Stimulated activated CD4-positive, alpha-beta T cell treated with anti-CD3 and anti-CD28 coated beads, Interleukin-2, amount 100 ng/mL, for 4 hours (primary cell): ENCODE data around the gene RGL1.

Experiments
- DNase-seq: peaks from one replicate; pipeline ENCODE4 v3.0.0-alpha.2; 2020; ENCODE audit warnings: low read depth

Gene RGL1

GRCh38 chr1:183821889-183822611 is 17.1 kb downstream of the RGL1 start:
- no peak for DNase-seq

DNA sequence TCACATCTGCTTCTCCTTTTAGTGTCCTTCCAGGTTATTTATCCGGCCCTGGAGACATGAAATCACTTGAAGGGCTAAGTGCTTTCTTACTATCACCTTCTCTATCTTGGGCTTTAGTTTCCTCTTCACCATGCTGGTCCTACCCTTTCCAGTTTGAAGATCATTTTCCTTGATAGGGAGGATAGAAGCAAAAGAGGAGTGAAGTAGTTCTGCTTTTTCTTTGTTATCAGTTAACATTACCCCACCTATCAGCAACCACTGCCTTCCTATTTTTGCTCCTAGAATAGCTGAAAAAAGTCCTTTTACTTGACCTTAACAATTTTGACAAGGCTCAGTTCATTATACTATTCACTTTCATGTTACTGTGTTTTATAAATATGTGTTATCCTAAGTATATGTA is 19.4 kb downstream of the RGL1 start:
- no peak for DNase-seq

DNA sequence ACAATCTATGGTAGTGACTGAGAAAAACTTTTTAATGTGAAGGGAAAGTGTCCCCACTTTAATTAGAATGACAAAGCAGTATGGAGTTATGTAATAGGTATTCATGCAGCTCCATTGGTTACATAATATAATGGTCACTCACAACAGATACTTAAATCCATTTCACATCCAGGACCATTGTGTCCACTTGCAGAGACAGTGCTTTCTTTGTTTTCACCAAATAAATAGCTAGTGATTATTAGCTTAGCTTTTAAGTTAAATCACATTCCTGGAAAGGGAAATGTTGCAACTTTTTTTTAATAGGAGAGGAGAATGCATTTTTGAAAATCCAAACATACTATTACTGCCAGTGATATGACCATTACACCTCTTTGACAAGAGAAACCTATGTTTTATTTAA is 22.9 kb downstream of the RGL1 start:
- DNase-seq: no peak

DNA sequence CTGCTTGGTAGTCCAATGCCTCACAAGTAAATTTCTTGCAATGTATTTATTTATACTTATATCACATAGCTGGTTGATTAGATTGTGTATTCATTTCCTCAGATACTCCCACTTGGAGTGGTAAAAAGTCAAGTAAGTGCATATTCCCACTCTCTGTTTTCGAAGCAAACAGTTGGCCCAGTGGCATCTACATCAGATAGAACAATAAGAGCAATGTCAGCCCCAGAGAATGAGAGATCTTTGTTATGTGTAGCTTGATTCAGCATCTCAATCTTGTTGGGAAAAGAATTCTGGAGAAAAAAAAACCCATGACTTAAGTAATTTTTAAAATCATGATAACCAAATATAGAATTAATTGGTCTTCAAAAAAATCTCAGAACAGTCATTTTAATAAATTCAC is 25.5 kb downstream of the RGL1 start:
- no peak for DNase-seq

DNA sequence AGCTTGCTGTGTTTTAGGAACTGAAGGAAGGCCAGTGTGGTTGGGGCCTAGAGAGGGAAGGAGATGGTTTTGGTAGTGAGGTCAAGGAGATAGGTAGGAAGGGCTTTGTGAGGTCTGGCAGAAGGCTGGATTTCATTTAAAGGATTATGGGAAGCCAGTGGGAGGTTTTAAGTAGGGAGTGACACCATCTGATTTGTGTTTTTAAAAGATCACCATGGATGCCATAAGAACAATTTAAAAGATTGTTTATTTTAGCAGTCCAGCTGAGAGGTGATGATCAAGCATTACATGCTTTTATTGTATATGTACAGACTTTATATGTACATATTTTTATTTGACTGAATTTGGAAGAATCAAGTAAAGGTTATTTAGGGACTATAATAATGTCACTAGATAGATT is 26.4 kb downstream of the RGL1 start:
- no peak for DNase-seq

GRCh38 chr1:183832459-183832858 is 27.5 kb downstream of the RGL1 start:
- no peak for DNase-seq

DNA sequence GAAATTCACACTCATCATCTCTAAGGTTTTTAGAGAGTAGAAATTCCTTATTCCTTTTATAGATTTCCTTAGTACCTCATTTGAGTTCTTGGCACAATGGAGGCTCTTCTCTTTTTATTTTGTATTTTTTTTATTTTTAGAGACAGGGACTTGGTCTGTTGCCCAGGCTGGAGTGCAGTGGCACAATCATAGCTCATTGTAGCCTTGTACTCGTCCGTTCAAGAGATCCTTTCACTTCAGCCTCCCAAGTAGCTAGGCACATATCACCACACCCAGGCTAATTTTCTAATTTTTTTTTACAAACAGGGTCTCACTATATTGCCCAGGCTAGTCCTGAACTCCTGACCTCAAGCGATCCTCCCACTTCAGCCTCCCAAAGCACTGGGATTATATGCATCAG is 29.6 kb downstream of the RGL1 start:
- no peak for DNase-seq

DNA sequence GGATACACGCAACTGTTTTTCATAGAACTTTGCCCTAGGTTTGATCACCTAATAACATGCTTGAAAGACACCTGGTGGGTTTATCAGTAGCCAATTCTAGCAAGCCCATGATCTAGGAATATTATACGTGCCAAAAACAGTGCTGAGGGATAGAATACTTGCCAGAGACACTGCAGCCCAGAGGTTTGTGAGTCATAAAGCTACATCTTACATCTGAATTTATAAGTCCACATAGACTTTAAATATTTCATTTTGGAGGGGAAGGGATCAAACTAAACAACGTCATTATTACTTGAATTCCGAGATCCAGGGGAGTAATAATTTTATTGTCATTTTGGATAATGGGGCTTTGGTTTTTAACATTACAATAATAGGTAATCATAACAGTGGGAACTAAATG is 31.7 kb downstream of the RGL1 start:
- no peak for DNase-seq

- no peak for DNase-seq
Measured at GRCh38 chr1:183837062-183837461, 32.1 kb downstream of the RGL1 start.

GRCh38 chr1:183838221-183838620 is 33.3 kb downstream of the RGL1 start:
- no peak for DNase-seq

DNA sequence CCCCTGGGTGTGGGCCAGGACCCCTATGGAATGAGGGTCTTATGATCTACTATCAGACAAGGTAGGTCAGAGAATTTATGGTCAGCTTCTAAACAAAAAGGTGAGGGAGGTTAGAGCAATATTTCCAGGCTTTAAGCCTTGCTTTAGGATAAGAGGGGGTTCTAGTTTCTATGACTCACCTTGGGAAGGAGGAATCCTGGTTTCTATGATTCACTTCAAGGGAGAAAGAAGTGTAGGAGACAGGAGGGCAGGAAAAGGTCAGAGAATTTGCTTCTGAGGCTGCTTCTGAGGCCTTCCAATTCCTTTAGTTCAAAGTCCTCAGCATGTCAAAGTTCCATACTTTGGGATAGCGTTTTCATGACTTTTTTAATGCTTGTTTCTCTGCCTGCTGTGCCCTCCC is 35.2 kb downstream of the RGL1 start:
- no peak for DNase-seq

DNA sequence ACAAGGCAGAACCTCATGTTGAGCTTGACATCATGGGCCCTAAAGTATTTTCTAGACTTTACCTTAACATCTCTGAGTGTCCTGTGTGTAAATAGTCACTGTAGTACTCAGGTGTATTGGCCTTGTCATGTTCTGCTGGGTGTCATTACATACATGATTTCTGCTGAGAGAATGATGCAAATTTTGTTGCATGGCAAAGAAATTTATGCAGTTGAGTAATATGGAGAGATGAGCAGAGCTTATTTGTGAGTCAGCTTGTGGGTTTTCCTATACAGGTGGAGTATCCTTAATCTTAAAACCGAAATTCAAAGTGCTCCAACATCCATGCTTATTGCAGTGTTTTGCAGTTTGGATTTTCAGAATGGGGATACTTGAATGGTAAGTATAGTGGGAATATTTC is 36.6 kb downstream of the RGL1 start:
- DNase-seq: no peak

GRCh38 chr1:183841950-183842794 is 37.3 kb downstream of the RGL1 start:
- no peak for DNase-seq

- no peak for DNase-seq
Measured at GRCh38 chr1:183842795-183843144, 37.9 kb downstream of the RGL1 start.

GRCh38 chr1:183844806-183845205 is 39.9 kb downstream of the RGL1 start:
- no peak for DNase-seq

GRCh38 chr1:183845681-183846080 is 40.8 kb downstream of the RGL1 start:
- DNase-seq: no peak

DNA sequence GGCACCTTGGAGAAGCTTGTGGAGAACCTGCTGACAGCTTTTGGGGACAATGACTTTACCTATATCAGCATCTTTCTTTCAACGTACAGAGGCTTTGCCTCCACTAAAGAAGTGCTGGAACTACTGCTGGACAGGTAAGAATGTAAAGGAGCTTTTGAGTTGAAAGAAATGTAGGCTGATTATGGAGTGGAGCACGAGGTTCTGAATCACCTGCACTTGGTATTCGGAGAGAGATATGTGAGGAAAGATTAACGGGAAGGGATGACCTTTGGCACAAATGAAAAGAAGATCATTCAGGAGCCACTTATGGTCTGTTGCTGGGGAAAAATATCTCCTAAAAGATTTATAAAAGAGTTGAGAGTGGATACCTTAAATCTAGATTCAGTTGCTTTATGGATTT is 42.7 kb downstream of the RGL1 start:
- DNase-seq: no peak

DNA sequence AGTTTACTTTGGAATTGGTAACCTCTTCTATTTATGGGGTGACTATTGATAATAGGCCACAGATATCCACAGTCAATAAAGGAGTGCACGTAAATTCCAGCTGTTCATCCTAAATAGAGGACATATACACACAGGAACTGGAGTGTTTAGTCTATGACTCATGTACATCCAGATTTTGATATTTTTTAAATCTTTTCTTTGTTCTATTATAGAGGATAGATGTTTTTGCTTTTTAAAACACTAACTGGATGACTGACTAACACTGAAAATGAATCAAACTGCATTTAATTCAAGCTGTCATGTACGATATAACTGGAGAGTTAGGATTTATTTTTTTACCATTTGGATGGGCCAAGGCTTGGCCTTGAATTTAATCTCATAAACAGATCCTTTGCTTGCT is 45.9 kb downstream of the RGL1 start:
- no peak for DNase-seq

GRCh38 chr1:183859119-183859518 is 54.2 kb downstream of the RGL1 start:
- DNase-seq: no peak

- no peak for DNase-seq
Measured at GRCh38 chr1:183859831-183860230, 54.9 kb downstream of the RGL1 start.

GRCh38 chr1:183862967-183863366 is 58.0 kb downstream of the RGL1 start:
- no peak for DNase-seq

DNA sequence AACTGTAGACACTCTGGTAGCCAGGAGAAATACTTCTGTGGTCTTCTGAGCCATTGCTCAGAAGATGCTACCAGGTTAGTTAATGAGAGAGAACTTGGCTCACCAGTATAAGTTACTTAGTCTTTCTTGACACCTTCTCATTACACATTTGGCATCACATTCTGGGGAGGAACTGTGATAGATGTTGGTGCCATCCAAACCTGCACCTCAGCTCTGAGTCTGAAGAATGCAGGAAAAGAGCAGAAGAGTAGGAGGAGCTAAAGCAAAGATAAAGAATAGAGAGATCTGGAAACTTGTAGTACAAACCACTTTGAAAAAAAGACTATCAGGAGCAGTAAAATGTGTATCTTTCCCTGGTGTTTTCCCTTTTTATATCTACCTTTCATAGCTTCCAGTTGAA is 58.9 kb downstream of the RGL1 start:
- no peak for DNase-seq

- DNase-seq: no peak
Measured at GRCh38 chr1:183864611-183865010, 59.7 kb downstream of the RGL1 start.

DNA sequence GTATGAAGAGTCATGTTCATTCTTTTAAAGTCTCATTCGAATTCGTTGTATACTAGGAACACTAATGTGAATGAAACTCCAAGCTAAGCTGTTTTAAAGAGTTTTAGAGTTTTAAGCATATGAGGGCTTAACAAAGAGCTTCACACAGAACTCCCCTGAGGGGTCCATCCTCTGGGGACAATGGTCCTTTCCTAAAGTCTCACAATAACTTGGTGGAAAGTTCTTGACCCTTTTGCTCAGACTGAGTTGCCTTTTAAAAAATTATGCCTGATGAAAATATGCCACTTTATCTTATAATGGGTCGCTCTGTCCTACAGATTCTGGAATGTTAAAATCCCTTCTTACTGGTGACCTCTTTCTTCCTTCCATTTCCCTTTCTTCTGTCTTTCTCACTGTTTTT is 64.3 kb downstream of the RGL1 start:
- DNase-seq: no peak
